NCI-H2196 treated with DMSO at 0.1 percent for 48 hours (cell line): ENCODE results near the gene TIAM2.
A peak's percentile ranks its signal among the peaks of the same experiment; 100 is the strongest.
"Not testable (repeated sequence)": the region's sequence is repeated elsewhere in the genome, so short reads cannot be mapped to it uniquely, and the experiment has no call there.

ENCODE experiments used
- DNase-seq: peaks from one replicate; lab custom pipeline; 2025; ENCODE audit not compliant: unreplicated experiment; lab: John Stamatoyannopoulos, UW

Gene TIAM2

GRCh38 chr6:154995254-154996015 is at the start of gene TIAM2:
TSS of gene TIAM2 (plus strand) at chr6:154995315. CDS start at chr6:155129224, 133,909 bp downstream.
- DNase-seq = no peak

- no peak for DNase-seq
These were observed 44.2 kb upstream of the TIAM2 start for GRCh38 chr6:154950979-154951344.

- no peak for DNase-seq
These were observed 43.5 kb upstream of the TIAM2 start for GRCh38 chr6:154951345-154952200.

GRCh38 chr6:154953644-154954043 is 41.5 kb upstream of the TIAM2 start:
- no peak for DNase-seq

- DNase-seq = no peak
These were observed 40.8 kb upstream of the TIAM2 start for GRCh38 chr6:154954347-154954746.

- no peak for DNase-seq
These were observed 38.2 kb upstream of the TIAM2 start for GRCh38 chr6:154956771-154957522.

- no peak for DNase-seq
These were observed 36.6 kb upstream of the TIAM2 start for GRCh38 chr6:154958469-154958868.

- DNase-seq = no peak
These were observed 34.7 kb upstream of the TIAM2 start for GRCh38 chr6:154960299-154960843.

GRCh38 chr6:154960854-154961530 is 34.1 kb upstream of the TIAM2 start:
- no peak for DNase-seq

GRCh38 chr6:154962753-154963152 is 32.4 kb upstream of the TIAM2 start:
- DNase-seq = no peak

GRCh38 chr6:154966065-154966770 is 28.9 kb upstream of the TIAM2 start:
- not testable (repeated sequence) for DNase-seq

GRCh38 chr6:154969796-154970195 is 25.3 kb upstream of the TIAM2 start:
- no peak for DNase-seq

- no peak for DNase-seq
These were observed 20.5 kb upstream of the TIAM2 start for GRCh38 chr6:154974485-154975149.

GRCh38 chr6:154977588-154977987 is 17.5 kb upstream of the TIAM2 start:
- no peak for DNase-seq

GRCh38 chr6:154980273-154981078 is 14.6 kb upstream of the TIAM2 start:
- no peak for DNase-seq

- peak; percentile 8 for DNase-seq
These were observed 13.8 kb upstream of the TIAM2 start for GRCh38 chr6:154981079-154981870.

GRCh38 chr6:154984146-154984545 is 11.0 kb upstream of the TIAM2 start:
- DNase-seq = no peak

- DNase-seq = no peak
These were observed 8.3 kb upstream of the TIAM2 start for GRCh38 chr6:154986787-154987235.
